PC-9 (cell line): ENCODE measurements around the gene PLEKHG5. TPM values are rescaled to one million over a fixed set of nuclear protein-coding genes. Genes with fewer than 3 reads are reported as not detected.

Source experiments
- BruUV-seq: library from RNA; stranded (reverse); fragments of 400-500 nt; replicated peaks from 2 replicates; lab custom pipeline; 2021; lab: Mats Ljungman, UMichigan
- CTCF ChIA-PET: fragments of 300-600 bp; sonication (Branson Sonifier 250); formaldehyde crosslinking; loops from one replicate; lab custom pipeline; 2022; ENCODE audit warnings: antibody characterized with exemption; lab: Charles Lee
- POLR2A ChIA-PET: fragments of 300-600 bp; sonication (Branson Sonifier 250); formaldehyde crosslinking; loops from one replicate; lab custom pipeline; 2022; ENCODE audit warnings: antibody characterized with exemption; ENCODE audit not compliant: unreplicated experiment; lab: Charles Lee
- DNase-seq, 2 experiments: peaks; one replicate each; pipeline versions ENCODE4 v3.0.0 to v3.0.0-alpha.2; 2015 to 2022; ENCODE audit warnings: mixed read lengths in 1 of 2
- H2AFZ ChIP-seq: fragments of 200-600 bp; sonication (generic); 2 replicates; pipeline ENCODE4 v1.8.1; 2017; ENCODE audit warnings: antibody characterized with exemption
- H3F3A ChIP-seq: fragments of 200-600 bp; sonication (generic); 2 replicates; pipeline ENCODE4 v1.8.1; 2017; ENCODE audit warnings: antibody characterized with exemption, mild to moderate bottlenecking, low read depth; ENCODE audit not compliant: insufficient read depth
- H3K27ac ChIP-seq: fragments of 200-600 bp; sonication (generic); 2 replicates; pipeline ENCODE4 v1.6.1; 2016; ENCODE audit warnings: mixed run types
- H3K27me3 ChIP-seq: fragments of 200-600 bp; sonication (generic); 2 replicates; pipeline ENCODE4 v1.6.1; 2016; ENCODE audit warnings: low read depth, mixed run types; ENCODE audit not compliant: insufficient read depth
- H3K36me3 ChIP-seq: fragments of 200-600 bp; sonication (generic); 2 replicates; pipeline ENCODE4 v1.6.1; 2016; ENCODE audit warnings: low read depth, mixed run types
- H3K4me1 ChIP-seq: fragments of 200-600 bp; sonication (generic); replicated peaks from 2 replicates; pipeline ENCODE4 v1.6.1; 2016; ENCODE audit warnings: mixed run types; ENCODE audit not compliant: insufficient read depth
- H3K4me2 ChIP-seq: fragments of 200-600 bp; sonication (generic); 2 replicates; pipeline ENCODE4 v1.6.1; 2017; ENCODE audit warnings: mixed run types
- H3K4me3 ChIP-seq: fragments of 200-600 bp; sonication (generic); 2 replicates; pipeline ENCODE4 v1.6.1; 2016; ENCODE audit warnings: mixed run types
- H3K79me2 ChIP-seq: fragments of 200-600 bp; sonication (generic); 2 replicates; pipeline ENCODE4 v1.6.1; 2017; ENCODE audit warnings: low read depth, mixed run types
- H3K9me2 ChIP-seq: fragments of 200-600 bp; sonication (generic); 2 replicates; pipeline ENCODE4 v1.8.1; 2017; ENCODE audit warnings: mild to moderate bottlenecking; ENCODE audit not compliant: insufficient read depth
- H3K9me3 ChIP-seq: fragments of 200-600 bp; sonication (generic); 2 replicates; pipeline ENCODE4 v1.8.1; 2016; ENCODE audit warnings: low read depth; ENCODE audit not compliant: insufficient read depth
- H4K20me1 ChIP-seq: fragments of 200-600 bp; sonication (generic); 2 replicates; pipeline ENCODE4 v1.8.1; 2017; ENCODE audit not compliant: insufficient read depth
- CTCF ChIP-seq: fragments of 200-600 bp; sonication (generic); conservative IDR thresholded peaks from 2 replicates; pipeline ENCODE4 v1.6.1; 2017; ENCODE audit warnings: mixed run types, antibody characterized with exemption, mild to moderate bottlenecking, moderate library complexity
- EZH2 ChIP-seq: fragments of 200-600 bp; sonication (generic); IDR thresholded peaks from 2 replicates; pipeline ENCODE4 v1.8.0; 2017; ENCODE audit warnings: antibody characterized with exemption, low read depth
- intact Hi-C: fragments of 100-400 bp; cut with micrococcal nuclease; formaldehyde crosslinking; loops from one replicate; pipeline ENCODE4 v1.10.0; 2022; ENCODE audit not compliant: unreplicated experiment
- total RNA-seq: library from RNA; stranded (reverse); gene quantifications from 2 replicates; pipeline ENCODE4 v1.2.3, GENCODE V29; 2021

PLEKHG5 gene
- total RNA-seq, 1 experiment from 2014 or later: 11.3 TPM

GRCh38 chr1:6466023-6466422 lies 25.4 kb downstream of the PLEKHG5 start, which contains the start of gene TNFRSF25:
Gene TNFRSF25 (minus strand): TSS chr1:6466173. CDS start chr1:6466107, 66 bp downstream.
- Histone ChIP-seq H3F3A (no peaks in the 10 kb centered on the region), H3K9me2 (no peaks in the 10 kb centered on the region), H3K36me3 (no peaks in the 10 kb centered on the region), H3K27ac (no peak within 1 kb of the TSS), H3K4me3 (no peak within 1 kb of the TSS), H3K27me3 (no peaks in the 10 kb centered on the region), H3K4me1 (no peaks in the 10 kb centered on the region), H3K79me2 (no peaks in the 10 kb centered on the region), H2AFZ (no peak within 1 kb of the TSS), H4K20me1 (no peaks in the 10 kb centered on the region), H3K9me3 (no peaks in the 10 kb centered on the region), H3K4me2 (no peak within 1 kb of the TSS)
- POLR2A ChIA-PET: no interaction called here
- intact Hi-C loops: no loop called here
- no peak for DNase-seq
- CTCF ChIA-PET: no interaction called here
- TF ChIP-seq EZH2 (no peak), CTCF (no peak)
- no TSS peak for BruUV-seq

GRCh38 chr1:6465461-6466005 lies 25.9 kb downstream of the PLEKHG5 start:
- Histone ChIP-seq H3K27ac (no peak overlapping the region), H3K9me3 (no peaks in the 10 kb centered on the region), H3K4me1 (no peaks in the 10 kb centered on the region), H3K4me3 (no peak overlapping the region), H3K27me3 (no peaks in the 10 kb centered on the region), H3K9me2 (no peaks in the 10 kb centered on the region), H3K4me2 (no peak overlapping the region), H3F3A (no peaks in the 10 kb centered on the region), H3K79me2 (no peaks in the 10 kb centered on the region), H2AFZ (no peak overlapping the region), H4K20me1 (no peaks in the 10 kb centered on the region), H3K36me3 (no peaks in the 10 kb centered on the region)
- intact Hi-C loops: no loop called here
- DNase-seq: no peak
- POLR2A ChIA-PET: no interaction called here
- no TSS peak for BruUV-seq
- TF ChIP-seq EZH2 (no peak), CTCF (no peak)
- CTCF ChIA-PET: no interaction called here

- no peak overlapping the region for H2AFZ ChIP-seq
- intact Hi-C loops: no loop called here
- no peak overlapping the region for H3K27ac ChIP-seq
- no peaks in the 10 kb centered on the region for H3K27me3 ChIP-seq
- no peaks in the 10 kb centered on the region for H3K36me3 ChIP-seq
- H4K20me1 ChIP-seq: no peaks in the 10 kb centered on the region
- BruUV-seq: no TSS peak
- H3K4me3 ChIP-seq: no peak overlapping the region
- H3K4me2 ChIP-seq: no peak overlapping the region
- TF ChIP-seq CTCF (no peak), EZH2 (no peak)
- no peak for DNase-seq
- H3K9me3 ChIP-seq: no peaks in the 10 kb centered on the region
- no peaks in the 10 kb centered on the region for H3K79me2 ChIP-seq
- no peaks in the 10 kb centered on the region for H3K4me1 ChIP-seq
- ChIA-PET CTCF (no interaction called here), POLR2A (no interaction called here)
- no peaks in the 10 kb centered on the region for H3F3A ChIP-seq
- H3K9me2 ChIP-seq: no peaks in the 10 kb centered on the region
Observed at GRCh38 chr1:6464915-6465314, 26.6 kb downstream of the PLEKHG5 start.
